HG03469 (cell line): Measurements from ENCODE around the gene RPL4.
"Not testable (repeated sequence)": the region's sequence is repeated elsewhere in the genome, so short reads cannot be mapped to it uniquely, and the experiment has no call there.

ENCODE experiments used
- ATAC-seq: cut with Tn5 transposase; IDR thresholded peaks from one replicate; pipeline ENCODE4 v1.9.1; 2021; ENCODE audit warnings: mild to moderate bottlenecking, moderate library complexity, moderate number of reproducible peaks; ENCODE audit not compliant: unreplicated experiment

Gene RPL4

DNA sequence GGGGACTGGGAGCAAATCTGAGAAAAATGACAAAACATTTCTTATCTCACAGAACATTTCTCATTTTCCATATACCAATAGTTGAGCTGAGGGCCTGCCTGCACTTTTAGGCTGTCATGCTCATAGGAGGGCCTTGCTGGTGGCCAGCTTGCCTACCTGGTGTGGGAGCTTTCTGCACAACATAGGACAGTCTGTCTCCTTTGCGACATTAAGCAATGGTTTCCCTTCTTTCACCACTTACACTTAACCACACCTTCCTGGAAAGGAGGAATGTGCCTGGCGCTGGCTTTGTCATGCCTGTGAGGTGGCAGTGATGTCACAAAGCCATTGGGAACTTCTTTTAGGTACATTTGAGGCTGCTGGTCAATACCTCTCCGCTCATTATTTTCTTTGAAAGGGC is 12.8 kb downstream of the RPL4 start:
- no peak for ATAC-seq

- ATAC-seq, result no peak
Observed at GRCh38 chr15:66489179-66489791, 15.4 kb downstream of the RPL4 start.

DNA sequence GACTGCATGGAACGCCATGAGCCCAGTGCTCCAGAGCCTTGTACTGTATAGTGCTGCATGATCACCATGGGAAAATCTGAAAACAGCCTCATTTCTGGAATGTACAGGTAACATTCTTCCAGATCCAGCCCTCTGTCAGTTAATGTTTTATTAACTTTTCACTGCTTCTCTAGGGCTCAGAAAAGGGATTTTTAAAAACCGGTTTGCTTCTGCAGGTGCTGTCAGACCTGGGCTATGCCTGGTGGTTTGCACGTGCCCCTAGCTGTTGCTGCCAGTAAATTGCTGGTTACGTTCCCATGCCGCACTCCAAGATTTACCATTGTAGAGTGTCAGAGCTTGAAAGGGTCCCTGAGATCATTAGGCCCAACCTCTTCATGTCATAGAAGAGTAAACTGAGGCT is 16.1 kb downstream of the RPL4 start:
- no peak for ATAC-seq

- no peak for ATAC-seq
Observed at GRCh38 chr15:66486887-66487286, 17.8 kb downstream of the RPL4 start.

DNA sequence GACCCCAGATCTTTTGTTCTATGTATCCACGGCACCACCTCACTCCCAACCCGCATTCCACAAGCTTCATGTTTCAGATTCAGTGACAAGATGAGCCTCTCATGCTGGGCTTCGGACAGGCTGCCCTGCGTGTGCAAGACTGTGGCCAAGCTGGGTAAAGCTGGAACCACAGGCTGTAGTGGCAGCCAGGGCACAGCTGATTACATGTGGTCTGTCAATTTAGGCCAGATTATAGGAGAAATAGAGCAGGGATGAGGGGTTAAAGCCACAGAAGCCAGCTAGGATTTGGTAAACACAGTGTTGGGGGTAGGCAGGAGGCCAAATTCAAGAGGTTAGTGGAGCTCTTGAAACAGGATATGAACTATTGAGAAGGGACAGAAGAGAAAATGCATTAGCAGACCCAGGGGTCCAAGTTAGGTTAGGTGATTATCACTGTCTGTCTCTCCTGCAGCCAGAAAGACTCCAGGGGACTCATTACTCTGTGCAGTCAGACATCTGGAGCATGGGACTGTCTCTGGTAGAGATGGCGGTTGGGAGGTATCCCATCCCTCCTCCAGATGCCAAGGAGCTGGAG is 20.0 kb downstream of the RPL4 start:
- ATAC-seq, result no peak

GRCh38 chr15:66483131-66483566 is 21.5 kb downstream of the RPL4 start:
- ATAC-seq, result no peak

- no peak for ATAC-seq
Observed at GRCh38 chr15:66482539-66482938, 22.1 kb downstream of the RPL4 start.

DNA sequence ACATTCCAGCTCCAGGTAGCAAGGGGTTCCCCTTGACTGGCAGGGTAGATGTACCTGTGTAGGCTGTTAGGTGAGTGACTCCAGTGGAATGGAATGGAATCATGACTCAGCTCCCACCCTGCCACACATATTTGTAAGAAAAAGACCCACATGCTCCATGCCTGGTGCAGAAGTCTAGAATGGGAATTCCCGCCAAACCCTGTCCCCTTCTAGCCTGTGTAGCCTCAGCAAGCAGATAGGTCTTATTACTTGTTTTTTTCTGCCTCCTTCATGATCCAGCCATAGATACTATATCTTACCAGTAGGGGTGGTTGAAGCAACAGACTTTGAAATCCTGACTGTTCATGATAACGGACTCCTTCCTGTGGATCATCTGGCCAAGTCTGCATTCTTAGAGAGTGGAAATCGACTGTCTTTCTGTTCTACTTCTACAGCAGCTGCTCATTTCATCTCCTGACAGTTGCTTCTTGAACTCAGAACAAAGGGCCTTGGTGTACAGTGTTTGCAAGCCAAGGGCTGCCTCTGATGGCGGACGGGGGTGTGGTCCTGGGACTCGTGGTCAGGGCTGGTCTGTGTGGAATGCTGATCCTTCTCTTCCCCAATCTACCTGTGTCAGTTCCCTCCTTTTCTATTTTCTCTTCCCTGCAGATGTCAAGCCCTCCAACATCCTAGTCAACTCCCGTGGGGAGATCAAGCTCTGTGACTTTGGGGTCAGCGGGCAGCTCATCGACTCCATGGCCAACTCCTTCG is 23.4 kb downstream of the RPL4 start:
- ATAC-seq, result no peak

DNA sequence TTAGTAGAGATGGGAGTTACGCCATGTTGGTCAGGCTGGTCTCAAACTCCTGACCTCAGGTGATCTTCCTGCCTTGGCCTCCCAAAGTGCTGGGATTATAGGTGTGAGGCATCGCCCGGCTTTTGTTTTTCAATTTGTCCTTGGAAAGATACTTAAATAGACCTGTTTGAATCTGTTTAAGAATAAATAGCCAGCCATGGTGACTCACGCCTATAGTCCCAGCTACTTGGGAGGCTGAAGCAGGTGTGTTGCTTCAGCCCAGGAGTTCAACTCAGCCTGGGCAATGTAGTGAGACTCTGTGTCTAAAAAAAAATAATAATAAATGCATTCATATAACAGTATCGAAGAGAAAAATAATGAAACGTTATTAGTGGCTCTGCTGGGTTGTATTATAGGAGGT is 24.4 kb downstream of the RPL4 start:
- ATAC-seq, result no peak

- ATAC-seq, result no peak
Observed at GRCh38 chr15:66477011-66477410, 27.6 kb downstream of the RPL4 start.

- no peak for ATAC-seq
Observed at GRCh38 chr15:66476535-66476934, 28.1 kb downstream of the RPL4 start.

- no peak for ATAC-seq
Observed at GRCh38 chr15:66474963-66475362, 29.7 kb downstream of the RPL4 start.

DNA sequence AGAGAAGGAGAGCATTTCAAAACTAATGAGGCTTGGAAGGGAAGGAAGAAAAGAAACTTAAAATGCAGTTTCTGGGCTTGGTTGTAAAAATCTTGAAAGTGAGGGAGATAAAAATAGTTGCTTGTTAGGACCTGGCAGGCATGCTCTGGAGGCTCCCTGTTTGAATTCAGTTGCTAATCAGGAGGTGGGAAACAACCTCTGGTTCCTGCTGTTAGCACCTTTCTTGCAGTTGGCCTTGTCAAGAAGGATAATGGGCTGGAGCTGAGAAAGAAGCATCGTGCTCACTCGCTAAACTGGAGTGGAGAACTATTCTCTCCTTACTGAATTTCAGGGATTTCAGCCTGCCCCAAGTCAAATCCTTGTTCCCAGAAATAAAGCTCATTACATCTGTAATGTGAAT is 30.5 kb downstream of the RPL4 start:
- no peak for ATAC-seq

DNA sequence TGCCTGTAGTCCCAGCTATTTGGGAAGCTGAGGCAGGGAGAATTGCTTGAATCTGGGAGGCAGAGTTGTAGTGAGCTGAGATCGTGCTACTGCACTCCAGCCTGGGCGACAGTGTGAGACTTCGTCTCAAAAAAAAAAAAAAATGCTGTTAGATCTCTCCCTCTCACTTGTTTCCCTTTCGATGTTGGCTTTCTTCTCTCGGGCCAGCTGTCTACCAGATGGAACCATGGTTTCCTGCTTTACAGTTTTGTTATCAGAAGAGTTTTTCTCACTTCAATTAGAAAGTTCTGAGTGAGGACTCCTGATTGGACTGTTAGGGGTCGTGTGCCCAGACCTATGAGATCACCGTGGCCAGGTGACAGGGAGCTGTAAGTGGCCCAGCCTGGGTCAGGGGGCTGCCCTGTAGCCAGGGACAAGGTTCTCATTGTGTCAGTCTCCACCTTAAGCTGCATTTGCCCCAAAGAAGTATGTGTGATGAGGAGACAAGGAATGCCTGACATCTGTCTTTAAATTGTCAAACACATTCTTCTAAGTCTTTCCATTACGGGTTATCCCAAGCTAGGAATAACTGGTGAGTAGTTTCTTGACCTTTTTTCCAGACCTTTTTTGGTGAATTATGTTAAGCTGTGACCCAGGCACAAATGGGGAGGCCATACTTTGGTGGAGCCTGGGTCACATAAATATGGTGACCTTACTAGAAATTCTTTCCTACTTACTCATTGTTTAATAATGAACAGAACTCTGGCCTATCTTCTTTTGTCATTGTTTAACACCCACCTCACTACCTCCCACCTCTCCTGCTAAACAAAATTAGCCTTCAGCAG is 32.3 kb downstream of the RPL4 start:
- ATAC-seq, result peak; percentile 52

DNA sequence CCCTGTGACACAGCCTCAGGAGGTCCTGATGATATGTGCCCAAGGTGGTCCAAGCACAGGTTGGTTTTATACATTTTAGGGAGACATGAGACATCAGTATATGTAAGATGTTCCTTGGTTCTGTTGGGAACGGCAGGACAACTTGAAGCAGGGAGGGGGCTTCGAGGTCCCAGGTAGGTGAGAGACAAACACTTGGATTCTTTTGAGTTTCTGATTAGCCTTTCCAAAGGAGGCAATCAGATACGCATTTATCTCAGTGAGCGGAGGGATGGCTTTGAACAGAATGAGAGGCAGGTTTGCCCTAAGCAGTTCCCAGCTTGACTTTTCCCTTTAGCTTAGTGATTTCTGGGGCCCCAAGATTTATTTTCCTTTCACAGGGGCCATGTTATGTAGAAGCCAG is 33.8 kb downstream of the RPL4 start:
- ATAC-seq, result not testable (repeated sequence)

GRCh38 chr15:66467162-66468040 is 37.3 kb downstream of the RPL4 start:
- not testable (repeated sequence) for ATAC-seq

GRCh38 chr15:66465294-66465693 is 39.4 kb downstream of the RPL4 start:
- ATAC-seq, result not testable (repeated sequence)

- ATAC-seq, result no peak
Observed at GRCh38 chr15:66462627-66463026, 42.0 kb downstream of the RPL4 start.

GRCh38 chr15:66461917-66462316 is 42.7 kb downstream of the RPL4 start:
- ATAC-seq, result no peak

DNA sequence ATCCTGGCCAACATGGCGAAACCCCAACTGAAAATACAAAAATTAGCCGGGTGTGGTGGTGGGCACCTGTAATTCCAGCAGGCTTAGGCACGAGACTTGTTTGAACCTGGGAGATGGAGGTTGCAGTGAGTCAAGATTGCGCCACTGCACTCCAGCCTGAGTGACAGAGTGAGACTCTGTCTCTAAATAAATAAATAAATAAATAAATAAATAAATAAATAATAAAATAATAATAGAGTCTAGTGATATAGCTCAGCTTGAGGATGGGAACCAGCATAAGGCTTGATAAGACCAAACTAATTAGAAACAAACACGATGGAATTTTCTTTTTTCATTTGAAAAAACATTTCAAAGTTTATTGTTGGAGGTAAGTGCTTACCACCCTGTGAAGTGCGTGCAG is 43.4 kb downstream of the RPL4 start:
- ATAC-seq, result not testable (repeated sequence)
